Measurements from ENCODE around the gene SH3D21. TPM values are rescaled to one million over a fixed set of nuclear protein-coding genes. Genes with fewer than 3 reads are reported as not detected.
A peak's percentile ranks its signal among the peaks of the same experiment; 100 is the strongest.

The SH3D21 gene
- total RNA-seq, 2 experiments from 2014 or later: 1.9 to 2.6 TPM

DNA sequence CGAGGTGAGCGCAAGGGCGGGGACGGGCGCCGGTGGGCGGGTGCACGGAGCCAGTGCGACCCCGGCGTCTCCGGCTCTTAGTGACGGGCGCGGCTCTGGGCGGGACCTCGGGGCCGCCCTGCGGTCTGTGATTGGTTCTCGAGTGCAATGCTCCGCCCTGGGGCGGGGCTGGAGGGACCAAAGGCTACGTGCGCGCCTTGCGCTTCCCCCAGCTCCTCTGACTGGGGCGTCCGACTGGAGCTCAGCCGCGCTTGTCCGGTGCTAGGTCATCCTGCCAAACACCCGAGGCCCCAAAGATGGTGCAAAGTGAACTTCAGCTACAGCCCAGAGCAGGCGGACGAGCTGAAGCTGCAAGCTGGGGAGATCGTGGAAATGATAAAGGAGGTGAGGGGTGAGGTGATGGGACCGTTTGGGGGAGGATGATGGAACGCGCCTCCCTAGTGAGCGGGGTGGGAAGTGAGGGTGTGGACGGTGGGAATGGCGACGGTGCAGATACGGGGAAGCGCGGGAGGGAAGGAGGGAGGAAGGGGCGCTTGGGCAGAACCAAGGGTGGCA lies 811 bp downstream of the SH3D21 start:
- CTCF ChIA-PET: interaction anchor here (0.5 to 1.9 kb wide), 11 partner anchors 17 to 158 kb away, joined by 3 to 13 read pairs (median 4); partner anchors contain the start of genes EVA1B, LSM10 and TRAPPC3
- H3K36me3 Mint-ChIP-seq (ENCODE audit: low read depth): peaks cover 36% of the 10 kb centered on the region
- Histone ChIP-seq H3K36me3 (ENCODE audit: insufficient read depth, low read length) (peaks cover 24% of the 10 kb centered on the region), H3K27me3 (ENCODE audit: control insufficient read depth in 1 of 2, insufficient read depth in 2 of 2, low read length in 2 of 2) (no peaks in the 10 kb centered on the region), H3K27ac (ENCODE audit: low read depth in 1 of 2, low read length in 2 of 2) (peak overlapping the region in 1 of 2 donors; percentile 34), H3K4me1 (ENCODE audit: insufficient read depth, low read length) (peaks cover 24% of the 10 kb centered on the region), H3K9me3 (ENCODE audit: control insufficient read depth in 1 of 2, insufficient read depth in 1 of 2, low read length in 2 of 2) (no peaks in the 10 kb centered on the region), H3K4me3 (ENCODE audit: low read length) (peak overlapping the region; percentile 64)
- ATAC-seq (ENCODE audit: poor library complexity) (peak; percentile 98), DNase-seq (peak; percentile 85 to 96 (median 90))
- TF ChIP-seq, protein P1, sequence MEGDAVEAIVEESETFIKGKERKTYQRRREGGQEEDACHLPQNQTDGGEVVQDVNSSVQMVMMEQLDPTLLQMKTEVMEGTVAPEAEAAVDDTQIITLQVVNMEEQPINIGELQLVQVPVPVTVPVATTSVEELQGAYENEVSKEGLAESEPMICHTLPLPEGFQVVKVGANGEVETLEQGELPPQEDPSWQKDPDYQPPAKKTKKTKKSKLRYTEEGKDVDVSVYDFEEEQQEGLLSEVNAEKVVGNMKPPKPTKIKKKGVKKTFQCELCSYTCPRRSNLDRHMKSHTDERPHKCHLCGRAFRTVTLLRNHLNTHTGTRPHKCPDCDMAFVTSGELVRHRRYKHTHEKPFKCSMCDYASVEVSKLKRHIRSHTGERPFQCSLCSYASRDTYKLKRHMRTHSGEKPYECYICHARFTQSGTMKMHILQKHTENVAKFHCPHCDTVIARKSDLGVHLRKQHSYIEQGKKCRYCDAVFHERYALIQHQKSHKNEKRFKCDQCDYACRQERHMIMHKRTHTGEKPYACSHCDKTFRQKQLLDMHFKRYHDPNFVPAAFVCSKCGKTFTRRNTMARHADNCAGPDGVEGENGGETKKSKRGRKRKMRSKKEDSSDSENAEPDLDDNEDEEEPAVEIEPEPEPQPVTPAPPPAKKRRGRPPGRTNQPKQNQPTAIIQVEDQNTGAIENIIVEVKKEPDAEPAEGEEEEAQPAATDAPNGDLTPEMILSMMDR (IDR thresholded peaks at IDR 0.05): no peak
- no peaks in the 10 kb centered on the region for H3K9me3 Mint-ChIP-seq
- H3K27me3 Mint-ChIP-seq: no peaks in the 10 kb centered on the region
- POLR2A ChIA-PET: interaction anchor here (0.6 to 2.2 kb wide), 10 partner anchors 13 to 376 kb away, joined by 3 to 19 read pairs (median 8); partner anchors contain the start of genes AGO3, EVA1B, MAP7D1 and STK40
- H3K4me3 Mint-ChIP-seq: peak overlapping the region; percentile 94
- peak overlapping the region; percentile 78 for H3K27ac Mint-ChIP-seq
- intact Hi-C loops (cut with DNase I, micrococcal nuclease): loop anchor here (2.0 to 5.0 kb wide), 4 partner anchors 45 to 75 kb away; no protein-coding TSS in a partner anchor
- peaks cover 16% of the 10 kb centered on the region for H3K4me1 Mint-ChIP-seq (ENCODE audit: low read depth)

DNA sequence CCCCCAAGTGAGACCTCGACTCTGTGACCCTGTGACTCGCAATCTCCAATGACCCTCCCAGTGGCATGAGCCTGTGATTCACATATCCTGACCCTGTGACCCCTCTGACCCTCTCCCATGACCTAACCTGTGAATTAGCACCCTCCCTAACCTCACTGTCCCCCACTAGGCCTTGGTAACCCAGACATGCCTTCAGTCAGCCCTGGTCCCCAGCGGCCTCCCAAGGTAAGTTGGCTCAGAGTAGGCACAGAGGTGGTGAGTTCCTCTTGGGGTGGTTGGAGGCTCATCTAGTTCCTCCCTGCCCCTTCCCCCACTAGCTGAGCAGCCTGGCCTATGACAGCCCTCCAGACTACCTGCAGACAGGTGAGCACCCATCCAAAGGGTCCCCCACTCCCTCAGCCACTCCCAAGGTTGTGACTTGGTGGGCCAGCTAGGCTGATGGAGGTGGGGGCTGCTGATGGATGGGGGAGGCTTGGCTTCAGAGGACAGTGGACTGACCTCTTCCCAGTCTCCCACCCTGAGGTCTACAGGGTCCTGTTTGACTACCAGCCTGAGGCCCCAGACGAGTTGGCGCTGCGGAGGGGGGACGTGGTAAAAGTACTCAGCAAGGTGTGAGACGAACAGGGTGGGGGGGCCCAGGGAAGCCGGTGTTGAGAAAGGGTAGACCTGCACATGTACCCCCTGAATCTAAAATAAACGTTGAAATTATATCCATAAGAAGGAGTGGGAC lies 1.6 kb downstream of the SH3D21 start:
- Mint-ChIP-seq H3K27ac (peak overlapping the region; percentile 78), H3K9me3 (no peaks in the 10 kb centered on the region), H3K27me3 (no peaks in the 10 kb centered on the region), H3K36me3 (ENCODE audit: low read depth) (peaks cover 28% of the 10 kb centered on the region), H3K4me3 (peak overlapping the region; percentile 78), H3K4me1 (ENCODE audit: low read depth) (peaks cover 16% of the 10 kb centered on the region)
- Histone ChIP-seq H3K27me3 (ENCODE audit: control insufficient read depth in 1 of 2, insufficient read depth in 2 of 2, low read length in 2 of 2) (no peaks in the 10 kb centered on the region), H3K4me3 (ENCODE audit: low read length) (peak overlapping the region; percentile 64), H3K4me1 (ENCODE audit: insufficient read depth, low read length) (peaks cover 24% of the 10 kb centered on the region), H3K27ac (ENCODE audit: low read depth in 1 of 2, low read length in 2 of 2) (no peak overlapping the region), H3K36me3 (ENCODE audit: insufficient read depth, low read length) (peaks cover 16% of the 10 kb centered on the region), H3K9me3 (ENCODE audit: control insufficient read depth in 1 of 2, insufficient read depth in 1 of 2, low read length in 2 of 2) (no peaks in the 10 kb centered on the region)
- POLR2A ChIA-PET: interaction anchor here (1.6 to 2.2 kb wide), 8 partner anchors 12 to 152 kb away, joined by 4 to 19 read pairs (median 9); partner anchors contain the start of genes EVA1B, MAP7D1, STK40 and THRAP3
- CTCF ChIA-PET: interaction anchor here (0.5 to 1.9 kb wide), 5 partner anchors 35 to 158 kb away, joined by 4 to 13 read pairs (median 6); partner anchors contain the start of gene TRAPPC3
- ATAC-seq (ENCODE audit: poor library complexity) (no peak), DNase-seq (peak in 1 of 14 experiments; percentile 39)
- TF ChIP-seq, protein P1 (IDR thresholded peaks at IDR 0.05): no peak
- intact Hi-C loops (cut with DNase I, micrococcal nuclease): loop anchor here (2.0 to 5.0 kb wide), 4 partner anchors 45 to 75 kb away; no protein-coding TSS in a partner anchor

DNA sequence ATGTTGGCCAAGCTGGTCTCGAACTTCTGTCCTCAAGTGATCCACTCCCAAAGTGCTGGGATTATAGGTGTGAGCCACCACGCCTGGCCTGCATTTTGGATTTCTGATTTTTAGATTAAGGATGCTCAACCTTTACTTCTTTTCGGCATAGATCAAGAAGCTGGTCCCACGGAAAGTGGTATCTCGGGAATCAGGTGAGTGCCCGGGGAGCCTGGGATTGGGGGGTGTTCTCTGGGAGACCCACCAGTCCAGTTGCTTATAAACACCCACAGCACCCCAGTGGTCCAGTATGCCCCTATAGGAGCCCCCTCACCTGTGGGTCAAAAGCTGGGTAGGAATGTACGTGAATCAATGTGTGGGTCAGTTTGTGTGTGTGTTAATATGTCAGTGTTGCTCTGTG lies 3.2 kb downstream of the SH3D21 start:
- intact Hi-C loops (cut with DNase I, micrococcal nuclease): loop anchor here (5.0 kb wide), 3 partner anchors 43 to 73 kb away; no protein-coding TSS in a partner anchor
- Mint-ChIP-seq H3K4me3 (no peak overlapping the region), H3K36me3 (ENCODE audit: low read depth) (peaks cover 13% of the 10 kb centered on the region), H3K27me3 (no peaks in the 10 kb centered on the region), H3K27ac (no peak overlapping the region), H3K9me3 (no peaks in the 10 kb centered on the region), H3K4me1 (ENCODE audit: low read depth) (peaks cover 16% of the 10 kb centered on the region)
- TF ChIP-seq, protein P1 (IDR thresholded peaks at IDR 0.05): no peak
- H3K27me3 ChIP-seq (ENCODE audit: control insufficient read depth in 1 of 2, insufficient read depth in 2 of 2, low read length in 2 of 2): no peaks in the 10 kb centered on the region
- CTCF ChIA-PET: interaction anchor here (0.9 kb wide), 1 partner anchor 59 kb away, joined by 3 read pairs; no protein-coding TSS in a partner anchor
- peaks cover 3% of the 10 kb centered on the region for H3K36me3 ChIP-seq (ENCODE audit: insufficient read depth, low read length)
- POLR2A ChIA-PET: interaction anchor here (0.9 kb wide), 1 partner anchor 149 kb away, joined by 3 read pairs; no protein-coding TSS in a partner anchor
- H3K4me3 ChIP-seq (ENCODE audit: low read length): no peak overlapping the region
- DNase-seq: no peak
- no peak overlapping the region for H3K27ac ChIP-seq (ENCODE audit: low read depth in 1 of 2, low read length in 2 of 2)
- ATAC-seq (ENCODE audit: poor library complexity): no peak
- H3K9me3 ChIP-seq (ENCODE audit: control insufficient read depth in 1 of 2, insufficient read depth in 1 of 2, low read length in 2 of 2): no peaks in the 10 kb centered on the region
- H3K4me1 ChIP-seq (ENCODE audit: insufficient read depth, low read length): peaks cover 24% of the 10 kb centered on the region
